GM18502 (cell line): ENCODE measurements around the gene NQO2.
"Not testable (repeated sequence)": the region's sequence is repeated elsewhere in the genome, so short reads cannot be mapped to it uniquely, and the experiment has no call there.

Experiments used
- ATAC-seq: cut with Tn5 transposase; IDR thresholded peaks from one replicate; pipeline ENCODE4 v1.9.1; 2021; ENCODE audit warnings: mild to moderate bottlenecking; ENCODE audit not compliant: unreplicated experiment, poor library complexity

Gene NQO2

GRCh38 chr6:3033652-3034051, 34.0 kb downstream of the NQO2 start:
- ATAC-seq, result no peak

- ATAC-seq, result no peak
Measured at GRCh38 chr6:3035397-3035796, 35.7 kb downstream of the NQO2 start.

- ATAC-seq, result no peak
Measured at GRCh38 chr6:3036861-3037637, 37.4 kb downstream of the NQO2 start.

- ATAC-seq, result no peak
Measured at GRCh38 chr6:3037638-3038365, 38.1 kb downstream of the NQO2 start.

- ATAC-seq, result no peak
Measured at GRCh38 chr6:3039384-3039783, 39.7 kb downstream of the NQO2 start.

- no peak for ATAC-seq
Measured at GRCh38 chr6:3041147-3041546, 41.5 kb downstream of the NQO2 start.

- no peak for ATAC-seq
Measured at GRCh38 chr6:3041606-3042005, 41.9 kb downstream of the NQO2 start.

GRCh38 chr6:3045369-3045768, 45.7 kb downstream of the NQO2 start:
- no peak for ATAC-seq

GRCh38 chr6:3045777-3046176, 46.1 kb downstream of the NQO2 start:
- ATAC-seq, result no peak

GRCh38 chr6:3046295-3046694, 46.6 kb downstream of the NQO2 start:
- ATAC-seq, result no peak

GRCh38 chr6:3048009-3048408, 48.3 kb downstream of the NQO2 start:
- ATAC-seq, result not testable (repeated sequence)

- ATAC-seq, result no peak
Measured at GRCh38 chr6:3052481-3053230, 53.0 kb downstream of the NQO2 start.

- no peak for ATAC-seq
Measured at GRCh38 chr6:3053231-3053508, 53.5 kb downstream of the NQO2 start.

- not testable (repeated sequence) for ATAC-seq
Measured at GRCh38 chr6:3054229-3055157, 54.8 kb downstream of the NQO2 start.

- ATAC-seq, result not testable (repeated sequence)
Measured at GRCh38 chr6:3055158-3055499, 55.4 kb downstream of the NQO2 start.

GRCh38 chr6:3057063-3057770, 57.5 kb downstream of the NQO2 start:
- no peak for ATAC-seq

GRCh38 chr6:3058957-3059356, 59.3 kb downstream of the NQO2 start:
- ATAC-seq, result no peak

GRCh38 chr6:3060092-3060491, 60.4 kb downstream of the NQO2 start:
- ATAC-seq, result not testable (repeated sequence)

- ATAC-seq, result no peak
Measured at GRCh38 chr6:3061501-3061941, 61.8 kb downstream of the NQO2 start.

GRCh38 chr6:3063340-3063732, 63.6 kb downstream of the NQO2 start:
- ATAC-seq, result not testable (repeated sequence)
